Neural progenitor cell (in vitro differentiated cells): ENCODE results near the gene MID1. TPM values are rescaled to one million over a fixed set of nuclear protein-coding genes. Genes with fewer than 3 reads are reported as not detected.

Experiments used
- DNase-seq: peaks from one replicate; pipeline ENCODE4 v3.0.0-alpha.2; 2016; ENCODE audit warnings: low spot score
- H2AFZ ChIP-seq: fragments of 200-600 bp; sonication (generic); replicated peaks from 2 replicates; pipeline ENCODE4 v1.6.1; 2016; ENCODE audit warnings: antibody characterized with exemption
- H3F3A ChIP-seq: fragments of 200-600 bp; sonication (generic); 2 replicates; pipeline ENCODE4 v1.6.1; 2016; ENCODE audit warnings: antibody characterized with exemption, low read depth
- H3K27ac ChIP-seq: fragments of 200-600 bp; sonication (generic); 2 replicates; pipeline ENCODE4 v1.5.1; 2016; ENCODE audit warnings: mild to moderate bottlenecking
- H3K27me3 ChIP-seq: fragments of 200-600 bp; sonication (generic); 2 replicates; pipeline ENCODE4 v1.6.1; 2016; ENCODE audit warnings: mild to moderate bottlenecking, moderate library complexity
- H3K36me3 ChIP-seq: fragments of 200-600 bp; sonication (generic); 2 replicates; pipeline ENCODE4 v1.5.1; 2016
- H3K4me1 ChIP-seq: fragments of 200-600 bp; sonication (generic); 2 replicates; pipeline ENCODE4 v1.6.1; 2016; ENCODE audit warnings: mixed run types
- H3K4me2 ChIP-seq: fragments of 200-600 bp; sonication (generic); 2 replicates; pipeline ENCODE4 v1.6.1; 2016
- H3K4me3 ChIP-seq: fragments of 200-600 bp; sonication (generic); 2 replicates; pipeline ENCODE4 v1.5.1; 2016
- H3K79me2 ChIP-seq: fragments of 200-600 bp; sonication (generic); 2 replicates; pipeline ENCODE4 v1.6.1; 2016; ENCODE audit warnings: low read depth
- H3K9ac ChIP-seq: fragments of 200-600 bp; sonication (generic); 2 replicates; pipeline ENCODE4 v1.6.1; 2016
- H3K9me3 ChIP-seq: fragments of 200-600 bp; sonication (generic); 2 replicates; pipeline ENCODE4 v1.5.1; 2016; ENCODE audit warnings: low read depth
- H4K20me1 ChIP-seq: fragments of 200-600 bp; sonication (generic); 2 replicates; pipeline ENCODE4 v1.6.1; 2016; ENCODE audit warnings: low read depth
- H3K27ac Mint-ChIP-seq: 3 replicates; pipeline ENCODE4 v1.8.0; 2021; ENCODE audit warnings: mixed read lengths
- H3K27me3 Mint-ChIP-seq: 2 replicates; pipeline ENCODE4 v1.8.0; 2022; ENCODE audit warnings: low read depth, mild to moderate bottlenecking, inconsistent platforms, moderate library complexity, mixed read lengths; ENCODE audit not compliant: insufficient read depth
- H3K36me3 Mint-ChIP-seq: 3 replicates; pipeline ENCODE4 v1.8.0; 2021; ENCODE audit warnings: mixed read lengths
- H3K4me1 Mint-ChIP-seq: 3 replicates; pipeline ENCODE4 v1.8.0; 2021; ENCODE audit warnings: mixed read lengths
- H3K4me3 Mint-ChIP-seq: 3 replicates; pipeline ENCODE4 v1.8.0; 2021; ENCODE audit warnings: mild to moderate bottlenecking, moderate library complexity, mixed read lengths
- H3K9me3 Mint-ChIP-seq: 3 replicates; pipeline ENCODE4 v1.8.0; 2020; ENCODE audit warnings: mixed read lengths
- EZH2 ChIP-seq: fragments of 200-600 bp; sonication (generic); IDR thresholded peaks from 2 replicates; pipeline ENCODE4 v1.6.1; 2017; ENCODE audit warnings: antibody characterized with exemption, mild to moderate bottlenecking, moderate library complexity
- EZH2phosphoT487 ChIP-seq: fragments of 200-600 bp; sonication (generic); IDR thresholded peaks from 2 replicates; pipeline ENCODE4 v1.6.1; 2017; ENCODE audit warnings: antibody characterized with exemption
- total RNA-seq: library from RNA; depleted of rRNA; stranded (reverse); fragments of >200 nt; gene quantifications from 2 replicates; pipeline ENCODE4 v1.2.3, GENCODE V29; 2015; ENCODE audit warnings: low replicate concordance
- TF ChIP-seq, protein P1 (sequence below): fragments of 200-600 bp; sonication (generic); IDR thresholded peaks from 2 replicates; pipeline ENCODE4 v1.5.1; 2017; ENCODE audit warnings: antibody characterized with exemption, mild to moderate bottlenecking

Gene MID1
- total RNA-seq, 1 donor from 2014 or later: 29.5 TPM

DNA sequence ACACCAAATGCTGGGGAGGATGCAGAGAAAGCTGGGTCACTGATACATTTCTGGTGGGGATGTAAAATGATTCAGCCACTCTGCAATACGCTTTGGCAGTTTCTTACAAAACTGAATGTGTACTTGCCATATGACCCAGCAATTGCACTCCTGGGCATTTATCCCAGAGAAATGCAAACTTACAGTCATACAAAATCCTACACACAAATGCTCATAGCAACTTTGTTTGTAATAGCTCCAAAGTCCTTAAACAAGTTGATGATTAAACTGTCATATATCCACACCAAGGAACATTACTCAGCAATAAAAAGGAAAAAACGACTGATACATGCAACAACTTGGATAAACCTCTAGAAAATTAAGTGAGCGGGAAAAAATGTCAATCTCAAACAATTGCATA, 12.3 kb downstream of the MID1 start:
- H3K27ac Mint-ChIP-seq: no peak overlapping the region
- Histone ChIP-seq H3K9ac (no peak overlapping the region), H3K4me3 (no peak overlapping the region), H3K9me3 (no peaks in the 10 kb centered on the region), H3K79me2 (peaks cover 93% of the 10 kb centered on the region), H3K4me2 (no peak overlapping the region), H3K4me1 (peaks cover 35% of the 10 kb centered on the region), H3K36me3 (no peaks in the 10 kb centered on the region), H2AFZ (no peak overlapping the region), H3F3A (no peaks in the 10 kb centered on the region), H3K27me3 (no peaks in the 10 kb centered on the region), H3K27ac (no peak overlapping the region), H4K20me1 (no peaks in the 10 kb centered on the region)
- no peaks in the 10 kb centered on the region for H3K27me3 Mint-ChIP-seq
- H3K9me3 Mint-ChIP-seq: peaks cover 16% of the 10 kb centered on the region
- DNase-seq: no peak
- H3K4me1 Mint-ChIP-seq: peaks cover 44% of the 10 kb centered on the region
- peaks cover 25% of the 10 kb centered on the region for H3K36me3 Mint-ChIP-seq
- peak overlapping the region; percentile 33 for H3K4me3 Mint-ChIP-seq
- TF ChIP-seq, protein P1, sequence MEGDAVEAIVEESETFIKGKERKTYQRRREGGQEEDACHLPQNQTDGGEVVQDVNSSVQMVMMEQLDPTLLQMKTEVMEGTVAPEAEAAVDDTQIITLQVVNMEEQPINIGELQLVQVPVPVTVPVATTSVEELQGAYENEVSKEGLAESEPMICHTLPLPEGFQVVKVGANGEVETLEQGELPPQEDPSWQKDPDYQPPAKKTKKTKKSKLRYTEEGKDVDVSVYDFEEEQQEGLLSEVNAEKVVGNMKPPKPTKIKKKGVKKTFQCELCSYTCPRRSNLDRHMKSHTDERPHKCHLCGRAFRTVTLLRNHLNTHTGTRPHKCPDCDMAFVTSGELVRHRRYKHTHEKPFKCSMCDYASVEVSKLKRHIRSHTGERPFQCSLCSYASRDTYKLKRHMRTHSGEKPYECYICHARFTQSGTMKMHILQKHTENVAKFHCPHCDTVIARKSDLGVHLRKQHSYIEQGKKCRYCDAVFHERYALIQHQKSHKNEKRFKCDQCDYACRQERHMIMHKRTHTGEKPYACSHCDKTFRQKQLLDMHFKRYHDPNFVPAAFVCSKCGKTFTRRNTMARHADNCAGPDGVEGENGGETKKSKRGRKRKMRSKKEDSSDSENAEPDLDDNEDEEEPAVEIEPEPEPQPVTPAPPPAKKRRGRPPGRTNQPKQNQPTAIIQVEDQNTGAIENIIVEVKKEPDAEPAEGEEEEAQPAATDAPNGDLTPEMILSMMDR: no peak
- TF ChIP-seq EZH2 (no peak), EZH2phosphoT487 (no peak)

DNA sequence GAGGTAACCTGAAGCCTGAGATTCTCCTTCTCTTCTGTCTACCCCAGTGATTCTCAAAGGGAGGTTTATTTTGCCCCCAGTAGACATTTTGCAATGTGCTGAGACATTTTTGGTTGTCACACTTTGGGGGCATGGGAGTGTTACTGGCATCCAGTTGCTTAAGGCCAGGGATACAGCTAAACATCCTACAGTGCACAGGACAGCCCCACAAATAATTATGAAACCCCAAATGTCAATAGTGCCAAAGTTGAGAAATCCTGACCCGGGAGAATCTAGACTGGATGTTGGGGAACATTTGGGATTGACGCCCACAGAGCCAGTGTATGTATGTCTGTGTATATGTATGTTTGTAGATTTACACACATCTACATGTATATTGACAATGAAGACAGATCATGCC, 13.2 kb downstream of the MID1 start:
- no peak for TF ChIP-seq EZH2
- TF ChIP-seq EZH2phosphoT487: no peak
- TF ChIP-seq, protein P1: no peak
- no peaks in the 10 kb centered on the region for H3K9me3 ChIP-seq
- H3K36me3 ChIP-seq: no peaks in the 10 kb centered on the region
- Mint-ChIP-seq H3K9me3 (peaks cover 19% of the 10 kb centered on the region), H3K27me3 (no peaks in the 10 kb centered on the region), H3K4me1 (peaks cover 38% of the 10 kb centered on the region), H3K27ac (no peak overlapping the region), H3K36me3 (peaks cover 26% of the 10 kb centered on the region), H3K4me3 (no peak overlapping the region)
- no peak overlapping the region for H2AFZ ChIP-seq
- no peak overlapping the region for H3K9ac ChIP-seq
- no peaks in the 10 kb centered on the region for H3F3A ChIP-seq
- H3K4me1 ChIP-seq: peaks cover 32% of the 10 kb centered on the region
- no peak for DNase-seq
- no peaks in the 10 kb centered on the region for H3K27me3 ChIP-seq
- H3K4me3 ChIP-seq: no peak overlapping the region
- no peak overlapping the region for H3K27ac ChIP-seq
- H3K79me2 ChIP-seq: peaks cover 93% of the 10 kb centered on the region
- H4K20me1 ChIP-seq: no peaks in the 10 kb centered on the region
- H3K4me2 ChIP-seq: no peak overlapping the region

DNA sequence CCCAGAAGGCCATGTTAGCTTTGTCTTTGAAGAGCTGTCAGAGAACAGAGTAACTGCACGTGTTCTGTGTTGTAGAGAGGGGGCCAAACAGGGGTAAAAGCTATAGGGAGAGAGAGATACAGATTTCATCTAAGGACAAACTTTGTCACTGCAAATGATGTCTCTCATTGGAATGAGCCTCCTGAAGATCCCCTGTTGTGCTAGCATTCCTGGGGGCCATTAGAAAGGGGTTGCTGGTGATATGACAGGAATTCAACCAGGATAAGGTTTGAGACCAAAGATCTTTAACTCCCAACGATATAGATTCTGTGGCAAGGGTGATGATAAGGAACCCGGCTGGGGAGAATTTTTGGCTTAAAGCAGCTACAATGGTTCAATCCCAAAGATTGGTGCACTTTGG, 16.8 kb downstream of the MID1 start:
- peaks cover 18% of the 10 kb centered on the region for H3K9me3 Mint-ChIP-seq
- Histone ChIP-seq H3K4me2 (peak overlapping the region; percentile 15), H4K20me1 (no peaks in the 10 kb centered on the region), H3K27me3 (no peaks in the 10 kb centered on the region), H3K79me2 (peaks cover 72% of the 10 kb centered on the region), H3K4me1 (peaks cover 16% of the 10 kb centered on the region), H2AFZ (no peak overlapping the region), H3F3A (no peaks in the 10 kb centered on the region), H3K9me3 (no peaks in the 10 kb centered on the region), H3K9ac (no peak overlapping the region), H3K36me3 (no peaks in the 10 kb centered on the region), H3K27ac (no peak overlapping the region), H3K4me3 (no peak overlapping the region)
- no peaks in the 10 kb centered on the region for H3K27me3 Mint-ChIP-seq
- peaks cover 30% of the 10 kb centered on the region for H3K36me3 Mint-ChIP-seq
- DNase-seq: no peak
- no peak for TF ChIP-seq EZH2
- no peak for TF ChIP-seq EZH2phosphoT487
- TF ChIP-seq, protein P1: no peak
- H3K27ac Mint-ChIP-seq: no peak overlapping the region
- H3K4me1 Mint-ChIP-seq: peaks cover 24% of the 10 kb centered on the region
- no peak overlapping the region for H3K4me3 Mint-ChIP-seq
